K562 (cell line): ENCODE data around the gene IPO11.

ENCODE experiments used
- HEY1 ChIP-seq: fragments of 250-450 bp; sonication (Bioruptor Pico); IDR thresholded peaks from 2 replicates; pipeline ENCODE4 v1.5.0; 2020; ENCODE audit warnings: mild to moderate bottlenecking, moderate library complexity, borderline replicate concordance
- PHF8 ChIP-seq: fragments of 200-600 bp; sonication (generic); IDR thresholded peaks from 2 replicates; pipeline ENCODE4 v1.6.1; 2012; ENCODE audit warnings: mixed run types, mild to moderate bottlenecking, inconsistent platforms, low read length, moderate library complexity, borderline replicate concordance
- PML ChIP-seq: IDR thresholded peaks from 2 replicates; pipeline ENCODE4 v1.6.1; 2012; ENCODE audit warnings: low read length, inconsistent platforms
- POLR2AphosphoS5 ChIP-seq: IDR thresholded peaks from 2 replicates; pipeline ENCODE4 v1.6.1; 2011; ENCODE audit warnings: mild to moderate bottlenecking, low read depth, low read length, moderate library complexity; ENCODE audit not compliant: control insufficient read depth, insufficient read depth
- SP2 ChIP-seq: IDR thresholded peaks from 2 replicates; pipeline ENCODE4 v1.6.1; 2011; ENCODE audit warnings: mild to moderate bottlenecking, low read depth, low read length, moderate library complexity; ENCODE audit not compliant: poor library complexity, severe bottlenecking; ENCODE audit errors: extremely low read depth
- ZNF165 ChIP-seq: fragments of 250-450 bp; sonication (Bioruptor Pico); IDR thresholded peaks from 2 replicates; pipeline ENCODE4 v1.4.0; 2020; ENCODE audit warnings: borderline replicate concordance
- TF ChIP-seq, protein P1 (sequence below): fragments of 250-450 bp; sonication (Bioruptor Pico); IDR thresholded peaks from 2 replicates; pipeline ENCODE4 v1.5.0; 2021; ENCODE audit warnings: mild to moderate bottlenecking, borderline replicate concordance
- TF ChIP-seq, protein P2 (sequence below): sonication (generic); formaldehyde crosslinking; IDR thresholded peaks from 2 replicates; pipeline ENCODE4 v1.4.0; 2020; ENCODE audit warnings: mild to moderate bottlenecking, missing genetic modification reagents
- TF ChIP-seq, protein P3 (sequence below): sonication (generic); formaldehyde crosslinking; IDR thresholded peaks from 2 replicates; pipeline ENCODE4 v1.8.1; 2023; ENCODE audit warnings: mild to moderate bottlenecking, missing genetic modification reagents

DNA sequence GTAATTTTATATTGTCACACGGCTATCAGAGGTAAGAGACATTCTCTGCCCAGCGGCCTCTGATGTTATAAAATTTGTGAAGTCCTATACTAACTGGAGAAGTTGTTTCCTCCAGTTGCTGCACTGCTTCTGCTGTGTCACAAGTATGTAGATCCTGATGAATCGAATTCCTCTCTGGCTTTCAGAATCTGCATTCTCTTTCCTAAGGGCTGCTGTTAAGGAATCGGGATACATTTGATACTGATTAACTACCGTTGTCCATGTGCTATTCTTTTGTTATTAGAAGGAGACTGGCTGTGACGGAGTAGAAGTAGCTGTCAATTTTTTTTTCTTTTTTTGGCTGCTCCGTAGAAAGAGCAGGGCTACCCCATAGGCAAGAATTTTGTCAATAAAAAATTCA lies 84.3 kb downstream of the IPO11 start:
- TF ChIP-seq, protein P1, sequence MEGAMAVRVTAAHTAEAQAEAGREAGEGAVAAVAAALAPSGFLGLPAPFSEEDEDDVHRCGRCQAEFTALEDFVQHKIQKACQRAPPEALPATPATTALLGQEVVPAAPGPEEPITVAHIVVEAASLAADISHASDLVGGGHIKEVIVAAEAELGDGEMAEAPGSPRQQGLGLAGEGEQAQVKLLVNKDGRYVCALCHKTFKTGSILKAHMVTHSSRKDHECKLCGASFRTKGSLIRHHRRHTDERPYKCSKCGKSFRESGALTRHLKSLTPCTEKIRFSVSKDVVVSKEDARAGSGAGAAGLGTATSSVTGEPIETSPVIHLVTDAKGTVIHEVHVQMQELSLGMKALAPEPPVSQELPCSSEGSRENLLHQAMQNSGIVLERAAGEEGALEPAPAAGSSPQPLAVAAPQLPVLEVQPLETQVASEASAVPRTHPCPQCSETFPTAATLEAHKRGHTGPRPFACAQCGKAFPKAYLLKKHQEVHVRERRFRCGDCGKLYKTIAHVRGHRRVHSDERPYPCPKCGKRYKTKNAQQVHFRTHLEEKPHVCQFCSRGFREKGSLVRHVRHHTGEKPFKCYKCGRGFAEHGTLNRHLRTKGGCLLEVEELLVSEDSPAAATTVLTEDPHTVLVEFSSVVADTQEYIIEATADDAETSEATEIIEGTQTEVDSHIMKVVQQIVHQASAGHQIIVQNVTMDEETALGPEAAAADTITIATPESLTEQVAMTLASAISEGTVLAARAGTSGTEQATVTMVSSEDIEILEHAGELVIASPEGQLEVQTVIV (CRISPR knock-in tag) = no peak
- TF ChIP-seq SP2 (no peak), PHF8 (no peak), ZNF165 (no peak), POLR2AphosphoS5 (no peak), HEY1 (CRISPR knock-in tag) (no peak), PML (no peak)
- TF ChIP-seq, protein P2, sequence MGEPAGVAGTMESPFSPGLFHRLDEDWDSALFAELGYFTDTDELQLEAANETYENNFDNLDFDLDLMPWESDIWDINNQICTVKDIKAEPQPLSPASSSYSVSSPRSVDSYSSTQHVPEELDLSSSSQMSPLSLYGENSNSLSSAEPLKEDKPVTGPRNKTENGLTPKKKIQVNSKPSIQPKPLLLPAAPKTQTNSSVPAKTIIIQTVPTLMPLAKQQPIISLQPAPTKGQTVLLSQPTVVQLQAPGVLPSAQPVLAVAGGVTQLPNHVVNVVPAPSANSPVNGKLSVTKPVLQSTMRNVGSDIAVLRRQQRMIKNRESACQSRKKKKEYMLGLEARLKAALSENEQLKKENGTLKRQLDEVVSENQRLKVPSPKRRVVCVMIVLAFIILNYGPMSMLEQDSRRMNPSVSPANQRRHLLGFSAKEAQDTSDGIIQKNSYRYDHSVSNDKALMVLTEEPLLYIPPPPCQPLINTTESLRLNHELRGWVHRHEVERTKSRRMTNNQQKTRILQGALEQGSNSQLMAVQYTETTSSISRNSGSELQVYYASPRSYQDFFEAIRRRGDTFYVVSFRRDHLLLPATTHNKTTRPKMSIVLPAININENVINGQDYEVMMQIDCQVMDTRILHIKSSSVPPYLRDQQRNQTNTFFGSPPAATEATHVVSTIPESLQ (CRISPR knock-in tag) = no peak
- TF ChIP-seq, protein P3, sequence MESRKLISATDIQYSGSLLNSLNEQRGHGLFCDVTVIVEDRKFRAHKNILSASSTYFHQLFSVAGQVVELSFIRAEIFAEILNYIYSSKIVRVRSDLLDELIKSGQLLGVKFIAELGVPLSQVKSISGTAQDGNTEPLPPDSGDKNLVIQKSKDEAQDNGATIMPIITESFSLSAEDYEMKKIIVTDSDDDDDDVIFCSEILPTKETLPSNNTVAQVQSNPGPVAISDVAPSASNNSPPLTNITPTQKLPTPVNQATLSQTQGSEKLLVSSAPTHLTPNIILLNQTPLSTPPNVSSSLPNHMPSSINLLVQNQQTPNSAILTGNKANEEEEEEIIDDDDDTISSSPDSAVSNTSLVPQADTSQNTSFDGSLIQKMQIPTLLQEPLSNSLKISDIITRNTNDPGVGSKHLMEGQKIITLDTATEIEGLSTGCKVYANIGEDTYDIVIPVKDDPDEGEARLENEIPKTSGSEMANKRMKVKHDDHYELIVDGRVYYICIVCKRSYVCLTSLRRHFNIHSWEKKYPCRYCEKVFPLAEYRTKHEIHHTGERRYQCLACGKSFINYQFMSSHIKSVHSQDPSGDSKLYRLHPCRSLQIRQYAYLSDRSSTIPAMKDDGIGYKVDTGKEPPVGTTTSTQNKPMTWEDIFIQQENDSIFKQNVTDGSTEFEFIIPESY (CRISPR knock-in tag) = no peak
